ENCODE results near the gene BTBD10. TPM values are rescaled to one million over a fixed set of nuclear protein-coding genes. Genes with fewer than 3 reads are reported as not detected.

BTBD10 gene
- 10 to 100 TPM; 19.8 to 21.5 TPM for total RNA-seq

GRCh38 chr11:13462901-13463778 lies at the start of gene BTBD10:
TSS of gene BTBD10 (minus strand) at chr11:13463222. CDS start at chr11:13445124, 18,098 bp downstream.
- peak within 1 kb of the TSS; percentile 97 for H3K27ac Mint-ChIP-seq
- DNase-seq (peak; percentile 93 to 94), ATAC-seq (replicated peaks in 1 of 2) (peak; percentile 97 to 98)
- peaks cover 1 to 2% of the 10 kb centered on the region in 2 donors for H3K36me3 Mint-ChIP-seq (ENCODE audit: insufficient read depth in 2 of 2)
- H3K27me3 Mint-ChIP-seq (ENCODE audit: low read depth): no peaks in the 10 kb centered on the region
- peak within 1 kb of the TSS; percentile 97 to 100 for H3K4me3 Mint-ChIP-seq
- peaks cover 45% of the 10 kb centered on the region for H3K4me1 Mint-ChIP-seq (ENCODE audit: low read depth)
- H3K9me3 Mint-ChIP-seq: no peaks in the 10 kb centered on the region

- no peaks in the 10 kb centered on the region for H3K36me3 Mint-ChIP-seq (ENCODE audit: insufficient read depth in 2 of 2)
- H3K27ac Mint-ChIP-seq: no peak overlapping the region
- ATAC-seq (replicated peaks in 1 of 2) (no peak), DNase-seq (no peak)
- no peaks in the 10 kb centered on the region for H3K4me1 Mint-ChIP-seq (ENCODE audit: low read depth)
- peaks cover under 1 to 2% of the 10 kb centered on the region in 2 donors for H3K9me3 Mint-ChIP-seq
- no peak overlapping the region for H3K4me3 Mint-ChIP-seq
- peaks cover 12% of the 10 kb centered on the region for H3K27me3 Mint-ChIP-seq (ENCODE audit: low read depth)
These were observed 40.4 kb upstream of the BTBD10 start for GRCh38 chr11:13503393-13503792.

GRCh38 chr11:13502492-13502891 lies 39.5 kb upstream of the BTBD10 start:
- ATAC-seq (replicated peaks in 1 of 2): no peak
- no peak for DNase-seq
- Mint-ChIP-seq H3K36me3 (ENCODE audit: insufficient read depth in 2 of 2) (no peaks in the 10 kb centered on the region), H3K4me3 (no peak overlapping the region), H3K27ac (no peak overlapping the region), H3K27me3 (ENCODE audit: low read depth) (peaks cover 12% of the 10 kb centered on the region), H3K4me1 (ENCODE audit: low read depth) (no peaks in the 10 kb centered on the region), H3K9me3 (peaks cover 2% of the 10 kb centered on the region in 2 donors)

- no peaks in the 10 kb centered on the region for H3K36me3 Mint-ChIP-seq (ENCODE audit: insufficient read depth in 2 of 2)
- H3K4me1 Mint-ChIP-seq (ENCODE audit: low read depth): no peaks in the 10 kb centered on the region
- DNase-seq (no peak), ATAC-seq (replicated peaks in 1 of 2) (no peak)
- no peak within 1 kb of the TSS for H3K4me3 Mint-ChIP-seq
- no peak within 1 kb of the TSS for H3K27ac Mint-ChIP-seq
- H3K27me3 Mint-ChIP-seq (ENCODE audit: low read depth): peaks cover 9% of the 10 kb centered on the region
- H3K9me3 Mint-ChIP-seq: peaks cover 2% of the 10 kb centered on the region in 2 donors
These were observed 32.9 kb upstream of the BTBD10 start, which contains the start of gene PTH for GRCh38 chr11:13495929-13496328. TSS of gene PTH (minus strand) at chr11:13495997. CDS start at chr11:13492855, 3,142 bp downstream.

- ATAC-seq (replicated peaks in 1 of 2): no peak
- Mint-ChIP-seq H3K27me3 (ENCODE audit: low read depth) (peaks cover 18% of the 10 kb centered on the region), H3K27ac (no peak overlapping the region), H3K4me3 (no peak overlapping the region), H3K9me3 (peaks cover 1 to 2% of the 10 kb centered on the region in 2 donors), H3K36me3 (ENCODE audit: insufficient read depth in 2 of 2) (no peaks in the 10 kb centered on the region), H3K4me1 (ENCODE audit: low read depth) (no peaks in the 10 kb centered on the region)
- DNase-seq: no peak
These were observed 31.0 kb upstream of the BTBD10 start for GRCh38 chr11:13494051-13494450.

- Mint-ChIP-seq H3K27me3 (ENCODE audit: low read depth) (peaks cover 11% of the 10 kb centered on the region), H3K36me3 (ENCODE audit: insufficient read depth in 2 of 2) (no peaks in the 10 kb centered on the region), H3K9me3 (peaks cover 2% of the 10 kb centered on the region in 2 donors), H3K4me3 (peak overlapping the region; percentile 44 to 74), H3K27ac (peak overlapping the region; percentile 2), H3K4me1 (ENCODE audit: low read depth) (no peaks in the 10 kb centered on the region)
- peak; percentile 71 to 76 for ATAC-seq (replicated peaks in 1 of 2)
- DNase-seq: peak in 1 of 2 donors; percentile 19
These were observed 24.6 kb upstream of the BTBD10 start for GRCh38 chr11:13487661-13488030.

GRCh38 chr11:13486926-13487660 lies 24.1 kb upstream of the BTBD10 start:
- Mint-ChIP-seq H3K27ac (no peak overlapping the region), H3K4me1 (ENCODE audit: low read depth) (no peaks in the 10 kb centered on the region), H3K27me3 (ENCODE audit: low read depth) (peaks cover 13% of the 10 kb centered on the region), H3K36me3 (ENCODE audit: insufficient read depth in 2 of 2) (no peaks in the 10 kb centered on the region), H3K4me3 (peak overlapping the region; percentile 44 to 74), H3K9me3 (peaks cover 2% of the 10 kb centered on the region in 2 donors)
- DNase-seq (peak; percentile 55 to 81), ATAC-seq (replicated peaks in 1 of 2) (peak; percentile 84 to 95)

GRCh38 chr11:13480198-13480597 lies 17.2 kb upstream of the BTBD10 start:
- Mint-ChIP-seq H3K27me3 (ENCODE audit: low read depth) (peaks cover 4% of the 10 kb centered on the region), H3K4me3 (no peak overlapping the region), H3K9me3 (peaks cover 2 to 4% of the 10 kb centered on the region in 2 donors), H3K27ac (no peak overlapping the region), H3K4me1 (ENCODE audit: low read depth) (no peaks in the 10 kb centered on the region), H3K36me3 (ENCODE audit: insufficient read depth in 2 of 2) (no peaks in the 10 kb centered on the region)
- DNase-seq (no peak), ATAC-seq (replicated peaks in 1 of 2) (no peak)

GRCh38 chr11:13479688-13480087 lies 16.7 kb upstream of the BTBD10 start:
- no peaks in the 10 kb centered on the region for H3K36me3 Mint-ChIP-seq (ENCODE audit: insufficient read depth in 2 of 2)
- peaks cover 4% of the 10 kb centered on the region for H3K27me3 Mint-ChIP-seq (ENCODE audit: low read depth)
- no peaks in the 10 kb centered on the region for H3K4me1 Mint-ChIP-seq (ENCODE audit: low read depth)
- no peak overlapping the region for H3K27ac Mint-ChIP-seq
- ATAC-seq (replicated peaks in 1 of 2) (no peak), DNase-seq (no peak)
- H3K4me3 Mint-ChIP-seq: no peak overlapping the region
- peaks cover 0 to 2% of the 10 kb centered on the region in 2 donors for H3K9me3 Mint-ChIP-seq

GRCh38 chr11:13475091-13475490 lies 12.1 kb upstream of the BTBD10 start:
- peaks cover 6% of the 10 kb centered on the region for H3K27me3 Mint-ChIP-seq (ENCODE audit: low read depth)
- H3K36me3 Mint-ChIP-seq (ENCODE audit: insufficient read depth in 2 of 2): no peaks in the 10 kb centered on the region
- ATAC-seq (replicated peaks in 1 of 2): no peak
- H3K4me1 Mint-ChIP-seq (ENCODE audit: low read depth): no peaks in the 10 kb centered on the region
- no peaks in the 10 kb centered on the region for H3K9me3 Mint-ChIP-seq
- no peak for DNase-seq
- no peak overlapping the region for H3K27ac Mint-ChIP-seq
- no peak overlapping the region for H3K4me3 Mint-ChIP-seq

- no peaks in the 10 kb centered on the region for H3K36me3 Mint-ChIP-seq (ENCODE audit: insufficient read depth in 2 of 2)
- peaks cover 15% of the 10 kb centered on the region for H3K27me3 Mint-ChIP-seq (ENCODE audit: low read depth)
- H3K27ac Mint-ChIP-seq: no peak overlapping the region
- ATAC-seq (replicated peaks in 1 of 2) (no peak), DNase-seq (no peak)
- H3K9me3 Mint-ChIP-seq: no peaks in the 10 kb centered on the region
- H3K4me3 Mint-ChIP-seq: no peak overlapping the region
- H3K4me1 Mint-ChIP-seq (ENCODE audit: low read depth): no peaks in the 10 kb centered on the region
These were observed 10.1 kb upstream of the BTBD10 start for GRCh38 chr11:13473013-13473722.

- ATAC-seq (replicated peaks in 1 of 2) (no peak), DNase-seq (no peak)
- no peaks in the 10 kb centered on the region for H3K36me3 Mint-ChIP-seq (ENCODE audit: insufficient read depth in 2 of 2)
- H3K4me3 Mint-ChIP-seq: no peak overlapping the region
- H3K27me3 Mint-ChIP-seq (ENCODE audit: low read depth): peaks cover 15% of the 10 kb centered on the region
- no peaks in the 10 kb centered on the region for H3K9me3 Mint-ChIP-seq
- H3K27ac Mint-ChIP-seq: no peak overlapping the region
- H3K4me1 Mint-ChIP-seq (ENCODE audit: low read depth): peaks cover 11% of the 10 kb centered on the region
These were observed 5.7 kb upstream of the BTBD10 start for GRCh38 chr11:13468750-13469149.
